Lower lobe of right lung (tissue), 2 donors: ENCODE data around the gene NFATC1. TPM values are rescaled to one million over a fixed set of nuclear protein-coding genes. Genes with fewer than 3 reads are reported as not detected.
A peak's percentile ranks its signal among the peaks of the same experiment; 100 is the strongest.

Experiments used
- ATAC-seq, 2 donors: fragments of 200-7000 bp; cut with Tn5 transposase; one replicate each; pipeline ENCODE4 v1.9.1; 2020 to 2022; ENCODE audit warnings: mild to moderate bottlenecking in 2 of 2, moderate library complexity in 2 of 2
- DNase-seq: peaks from one replicate; pipeline ENCODE4 v3.0.0-alpha.2; 2020
- H3K27ac ChIP-seq: fragments of 200-600 bp; one replicate; pipeline ENCODE4 v1.8.0; 2022
- H3K27me3 ChIP-seq: fragments of 200-600 bp; one replicate; pipeline ENCODE4 v1.8.0; 2022; ENCODE audit warnings: low read depth
- H3K36me3 ChIP-seq: fragments of 200-600 bp; one replicate; pipeline ENCODE4 v1.8.0; 2022; ENCODE audit warnings: mild to moderate bottlenecking
- H3K4me1 ChIP-seq: fragments of 200-600 bp; one replicate; pipeline ENCODE4 v1.8.0; 2022
- H3K4me3 ChIP-seq: fragments of 200-600 bp; one replicate; pipeline ENCODE4 v1.8.0; 2022; ENCODE audit warnings: mild to moderate bottlenecking
- H3K9me3 ChIP-seq: fragments of 200-600 bp; one replicate; pipeline ENCODE4 v1.8.0; 2022
- intact Hi-C: fragments of 100-400 bp; cut with DNase I; formaldehyde crosslinking; loops from one replicate; pipeline ENCODE4 v1.11.0; 2022
- total RNA-seq: library from RNA; stranded (reverse); fragmentation: NEBNext Ultra II Directional; extraction: Animal tissue kit (Norgen Biotek cat#: 25700); gene quantifications from one replicate; pipeline ENCODE4 v1.2.1, GENCODE V29; 2021
- TF ChIP-seq, protein P1 (sequence below): fragments of 200-600 bp; IDR thresholded peaks from one replicate; pipeline ENCODE4 v1.8.0; 2022; ENCODE audit warnings: antibody characterized with exemption, mild to moderate bottlenecking
- donor health status: DM: no; HTN: yes; CAD: no; lungs with severe emphysema.

Gene NFATC1
- total RNA-seq, 1 donor from 2014 or later: 21.4 TPM

DNA sequence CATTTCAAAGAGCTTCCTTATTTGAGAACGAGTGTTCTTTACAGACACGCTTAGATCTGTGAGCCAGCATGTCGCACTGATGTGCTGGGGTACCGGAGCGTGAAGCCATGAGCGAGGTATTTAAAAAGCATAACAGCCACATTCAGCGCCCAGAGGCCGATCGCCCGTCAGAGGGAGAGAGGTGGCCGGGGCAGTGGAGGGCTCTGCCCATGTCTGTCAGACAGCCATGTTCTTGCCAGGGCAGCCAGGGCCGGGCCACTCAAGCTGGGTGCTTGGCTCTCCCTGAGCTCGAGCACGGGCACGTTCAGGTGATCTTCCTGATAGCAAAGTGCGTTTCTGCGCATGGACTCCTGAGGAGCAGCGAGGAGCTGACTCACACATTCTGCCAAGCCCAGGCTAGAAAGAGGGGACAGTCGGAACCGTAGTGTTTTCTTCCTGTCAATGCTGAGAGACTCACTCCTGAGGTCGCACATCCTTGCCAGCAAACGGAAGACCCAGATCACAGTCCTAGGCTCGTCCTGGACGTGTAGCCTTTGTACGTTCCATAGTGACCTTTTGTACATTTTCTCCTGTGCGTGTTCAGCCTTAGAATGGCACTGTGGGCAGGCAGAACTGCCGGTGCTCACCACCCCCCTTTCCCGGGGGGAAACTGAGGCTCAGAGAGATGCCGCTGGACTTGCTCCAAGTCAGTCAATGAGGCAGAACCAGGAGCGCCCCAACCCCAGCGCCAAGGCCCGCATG, 100.7 kb downstream of the NFATC1 start:
- TF ChIP-seq, protein P1, sequence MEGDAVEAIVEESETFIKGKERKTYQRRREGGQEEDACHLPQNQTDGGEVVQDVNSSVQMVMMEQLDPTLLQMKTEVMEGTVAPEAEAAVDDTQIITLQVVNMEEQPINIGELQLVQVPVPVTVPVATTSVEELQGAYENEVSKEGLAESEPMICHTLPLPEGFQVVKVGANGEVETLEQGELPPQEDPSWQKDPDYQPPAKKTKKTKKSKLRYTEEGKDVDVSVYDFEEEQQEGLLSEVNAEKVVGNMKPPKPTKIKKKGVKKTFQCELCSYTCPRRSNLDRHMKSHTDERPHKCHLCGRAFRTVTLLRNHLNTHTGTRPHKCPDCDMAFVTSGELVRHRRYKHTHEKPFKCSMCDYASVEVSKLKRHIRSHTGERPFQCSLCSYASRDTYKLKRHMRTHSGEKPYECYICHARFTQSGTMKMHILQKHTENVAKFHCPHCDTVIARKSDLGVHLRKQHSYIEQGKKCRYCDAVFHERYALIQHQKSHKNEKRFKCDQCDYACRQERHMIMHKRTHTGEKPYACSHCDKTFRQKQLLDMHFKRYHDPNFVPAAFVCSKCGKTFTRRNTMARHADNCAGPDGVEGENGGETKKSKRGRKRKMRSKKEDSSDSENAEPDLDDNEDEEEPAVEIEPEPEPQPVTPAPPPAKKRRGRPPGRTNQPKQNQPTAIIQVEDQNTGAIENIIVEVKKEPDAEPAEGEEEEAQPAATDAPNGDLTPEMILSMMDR: no peak
- intact Hi-C loops: no loop called here
- DNase-seq (peak; percentile 40), ATAC-seq (no peak)
- Histone ChIP-seq H3K9me3 (peaks cover 8% of the 10 kb centered on the region), H3K27ac (no peak overlapping the region), H3K4me3 (no peak overlapping the region), H3K27me3 (no peaks in the 10 kb centered on the region), H3K36me3 (peaks cover 14% of the 10 kb centered on the region), H3K4me1 (peaks cover 10% of the 10 kb centered on the region)

DNA sequence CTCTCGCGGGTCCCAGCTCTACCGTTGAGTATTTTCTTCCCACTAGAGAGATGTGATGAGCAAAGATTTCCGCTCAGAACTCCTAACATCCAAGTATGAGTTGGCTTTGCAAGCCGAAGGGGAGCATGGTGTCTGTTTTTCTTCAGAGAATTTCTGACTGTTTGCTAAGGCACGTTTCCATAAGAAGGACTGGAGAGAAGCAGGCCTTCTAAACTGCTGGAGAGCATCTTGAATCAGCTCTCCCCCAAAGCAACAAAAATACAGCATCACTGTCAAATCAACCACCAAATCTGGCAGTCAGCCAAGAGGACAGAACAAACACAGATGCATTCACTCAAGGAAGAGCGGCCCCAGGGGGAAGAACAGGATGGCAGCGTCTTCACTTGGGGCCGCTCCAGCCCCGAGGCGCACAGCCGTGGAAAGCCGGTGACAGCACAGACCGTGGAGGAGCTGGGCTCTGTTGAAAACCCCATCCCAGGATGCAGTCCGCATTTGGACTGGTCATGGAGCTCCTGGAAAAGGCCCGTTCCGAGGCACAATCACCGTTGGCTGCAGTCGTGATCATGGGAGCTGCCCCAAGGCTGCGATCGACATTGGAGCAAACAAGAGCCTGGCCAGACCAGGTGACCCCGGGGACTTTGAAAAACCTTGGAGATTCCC, 101.4 kb downstream of the NFATC1 start:
- TF ChIP-seq, protein P1: no peak
- Histone ChIP-seq H3K9me3 (peaks cover 8% of the 10 kb centered on the region), H3K36me3 (peaks cover 11% of the 10 kb centered on the region), H3K27me3 (no peaks in the 10 kb centered on the region), H3K4me3 (no peak overlapping the region), H3K27ac (no peak overlapping the region), H3K4me1 (peaks cover 10% of the 10 kb centered on the region)
- intact Hi-C loops: no loop called here
- DNase-seq: peak; percentile 38
- peak in 1 of 2 donors; percentile 56 for ATAC-seq

DNA sequence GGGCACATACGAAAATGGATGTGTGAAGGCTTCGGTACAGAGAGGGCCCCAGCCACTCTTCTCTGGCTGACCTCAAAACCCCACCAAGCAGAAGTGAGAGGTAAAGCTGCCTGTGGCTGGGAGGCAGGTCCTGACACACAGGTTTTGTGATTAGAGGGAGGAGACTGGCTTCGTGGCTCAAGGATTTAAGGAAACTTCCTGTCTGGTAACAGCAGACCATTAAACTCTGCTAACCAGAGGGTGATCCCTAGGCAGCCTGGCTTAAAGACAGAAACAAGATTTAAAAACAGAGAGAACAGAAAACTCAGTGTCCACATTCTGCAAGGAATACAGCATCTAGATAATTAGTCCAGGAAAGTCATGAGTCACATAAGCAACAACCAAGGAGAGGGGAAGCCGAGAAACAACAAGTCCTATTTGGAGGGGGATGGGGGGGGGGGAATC, 101.9 kb downstream of the NFATC1 start:
- ATAC-seq: no peak
- no peak for DNase-seq
- intact Hi-C loops: no loop called here
- Histone ChIP-seq H3K36me3 (peaks cover 11% of the 10 kb centered on the region), H3K9me3 (peaks cover 8% of the 10 kb centered on the region), H3K27ac (no peak overlapping the region), H3K4me1 (peaks cover 10% of the 10 kb centered on the region), H3K27me3 (no peaks in the 10 kb centered on the region), H3K4me3 (no peak overlapping the region)
- TF ChIP-seq, protein P1: no peak

DNA sequence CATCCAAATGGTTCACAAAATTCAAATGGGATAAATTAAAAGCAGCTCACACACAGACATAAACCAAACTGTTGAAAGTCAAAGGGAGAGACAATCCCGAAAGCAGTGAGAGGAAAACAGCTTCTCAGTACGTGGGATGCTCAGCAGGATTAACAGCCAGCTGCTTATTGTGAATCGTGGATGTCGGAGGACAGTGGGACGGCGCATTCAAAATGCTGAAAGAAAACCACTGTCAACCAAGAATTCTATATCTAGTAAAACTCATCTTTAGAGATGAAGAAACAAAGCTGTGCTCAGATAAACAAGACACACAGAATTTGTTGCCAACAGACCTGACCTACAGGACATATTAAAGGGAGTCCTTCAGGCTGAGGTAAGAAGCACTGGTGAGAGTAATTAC, 102.9 kb downstream of the NFATC1 start:
- ATAC-seq (no peak), DNase-seq (no peak)
- intact Hi-C loops: no loop called here
- peaks cover 10% of the 10 kb centered on the region for H3K4me1 ChIP-seq
- H3K4me3 ChIP-seq: no peak overlapping the region
- peaks cover 11% of the 10 kb centered on the region for H3K36me3 ChIP-seq
- no peaks in the 10 kb centered on the region for H3K27me3 ChIP-seq
- H3K9me3 ChIP-seq: peaks cover 8% of the 10 kb centered on the region
- TF ChIP-seq, protein P1: no peak
- H3K27ac ChIP-seq: no peak overlapping the region

DNA sequence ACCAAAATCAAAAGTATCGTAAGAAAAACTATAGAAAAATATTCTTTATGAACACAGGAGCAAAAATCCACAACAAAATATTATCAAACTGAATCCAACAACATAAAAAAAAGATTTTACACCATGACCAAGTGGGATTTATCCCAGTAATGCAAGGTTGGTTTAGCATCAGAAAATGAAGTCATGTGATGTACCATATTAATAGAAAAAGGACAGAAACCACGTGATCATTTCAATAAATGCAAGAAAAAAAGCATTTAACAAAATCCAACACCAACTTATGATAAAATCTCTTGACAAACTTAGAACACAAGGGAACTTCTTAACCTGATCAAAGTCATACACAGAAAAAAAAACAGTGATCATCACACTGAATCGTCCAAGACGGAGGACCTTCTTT, 105.3 kb downstream of the NFATC1 start:
- no peak overlapping the region for H3K4me3 ChIP-seq
- TF ChIP-seq, protein P1: no peak
- DNase-seq (no peak), ATAC-seq (no peak)
- peaks cover 13% of the 10 kb centered on the region for H3K4me1 ChIP-seq
- H3K27ac ChIP-seq: no peak overlapping the region
- no peaks in the 10 kb centered on the region for H3K27me3 ChIP-seq
- H3K9me3 ChIP-seq: peaks cover 8% of the 10 kb centered on the region
- intact Hi-C loops: no loop called here
- peaks cover 11% of the 10 kb centered on the region for H3K36me3 ChIP-seq
